Liver (tissue), 9 donors: ENCODE data around the gene GRID1. TPM values are rescaled to one million over a fixed set of nuclear protein-coding genes. Genes with fewer than 3 reads are reported as not detected.

ENCODE experiments used
- DNase-seq: peaks from one replicate; pipeline ENCODE4 v3.0.0-alpha.2; 2017; ENCODE audit warnings: low spot score
- H3K27ac ChIP-seq, 2 donors: one replicate each; pipeline ENCODE4 v1.7.0; 2013; ENCODE audit warnings: inconsistent platforms in 2 of 2, low read length in 2 of 2, control low read depth in 1 of 2, low read depth in 1 of 2, mild to moderate bottlenecking in 1 of 2
- H3K27me3 ChIP-seq, 4 donors: one replicate each; pipeline versions ENCODE4 v1.6.1 to v1.7.0; 2013; ENCODE audit warnings: low read length in 3 of 4, inconsistent platforms in 1 of 4, mild to moderate bottlenecking in 1 of 4, moderate library complexity in 1 of 4; ENCODE audit not compliant: control insufficient read depth in 4 of 4, insufficient read depth in 4 of 4
- H3K36me3 ChIP-seq, 4 donors: one replicate each; pipeline versions ENCODE4 v1.6.1 to v1.7.0; 2013; ENCODE audit warnings: low read length in 3 of 4, mild to moderate bottlenecking in 3 of 4, low read depth in 1 of 4, moderate library complexity in 1 of 4; ENCODE audit not compliant: control insufficient read depth in 4 of 4, insufficient read depth in 3 of 4
- H3K4me1 ChIP-seq, 4 donors: one replicate each; pipeline versions ENCODE4 v1.6.1 to v1.7.0; 2013; ENCODE audit warnings: low read length in 3 of 4, mild to moderate bottlenecking in 3 of 4, moderate library complexity in 1 of 4; ENCODE audit not compliant: control insufficient read depth in 4 of 4, insufficient read depth in 4 of 4
- H3K4me3 ChIP-seq, 3 donors: one replicate each; pipeline versions ENCODE4 v1.6.1 to v1.7.0; 2013; ENCODE audit warnings: low read length in 3 of 3, control low read depth in 1 of 3, low read depth in 1 of 3, mild to moderate bottlenecking in 1 of 3
- H3K9ac ChIP-seq, 2 donors: one replicate each; pipeline ENCODE4 v1.7.0; 2013; ENCODE audit warnings: low read length in 2 of 2, mild to moderate bottlenecking in 2 of 2, moderate library complexity in 2 of 2, control low read depth in 1 of 2, low read depth in 1 of 2
- H3K9me3 ChIP-seq, 4 donors: one replicate each; pipeline versions ENCODE4 v1.6.1 to v1.7.0; 2013; ENCODE audit warnings: low read length in 3 of 4; ENCODE audit not compliant: control insufficient read depth in 4 of 4
- ATF3 ChIP-seq: IDR thresholded peaks from 2 replicates; pipeline ENCODE4 v1.6.1; 2016; ENCODE audit warnings: antibody characterized with exemption
- EGR1 ChIP-seq, 2 donors: IDR thresholded peaks; 2 replicates each; pipeline ENCODE4 v1.6.1; 2016 to 2018; ENCODE audit warnings: antibody characterized with exemption in 2 of 2, low read depth in 2 of 2
- FOXA1 ChIP-seq: IDR thresholded peaks from 2 replicates; pipeline ENCODE4 v1.6.1; 2016; ENCODE audit warnings: antibody characterized with exemption
- GABPA ChIP-seq, 2 donors: IDR thresholded peaks in 1 of 2; conservative IDR thresholded peaks in 1 of 2; 2 replicates each; pipeline ENCODE4 v1.6.1; 2016; ENCODE audit warnings: antibody characterized with exemption in 2 of 2, mild to moderate bottlenecking in 1 of 2, moderate library complexity in 1 of 2
- HNF4A ChIP-seq, 2 donors: conservative IDR thresholded peaks; 2 replicates each; pipeline ENCODE4 v1.6.1; 2016; ENCODE audit warnings: antibody characterized with exemption in 2 of 2, mild to moderate bottlenecking in 2 of 2
- HNF4G ChIP-seq: IDR thresholded peaks from 2 replicates; pipeline ENCODE4 v1.6.1; 2016; ENCODE audit warnings: antibody characterized with exemption
- JUND ChIP-seq, 2 donors: IDR thresholded peaks; 2 replicates each; pipeline ENCODE4 v1.6.1; 2016; ENCODE audit warnings: antibody characterized with exemption in 2 of 2
- MAX ChIP-seq: IDR thresholded peaks from 2 replicates; pipeline ENCODE4 v1.6.1; 2016; ENCODE audit warnings: antibody characterized with exemption
- NR2F2 ChIP-seq: IDR thresholded peaks from 2 replicates; pipeline ENCODE4 v1.6.1; 2016; ENCODE audit warnings: antibody characterized with exemption
- RAD21 ChIP-seq, 2 donors: IDR thresholded peaks; 2 replicates each; pipeline ENCODE4 v1.6.1; 2016; ENCODE audit warnings: antibody characterized with exemption in 2 of 2, mild to moderate bottlenecking in 2 of 2
- REST ChIP-seq: IDR thresholded peaks from 2 replicates; pipeline ENCODE4 v1.6.1; 2016; ENCODE audit warnings: antibody characterized with exemption, mild to moderate bottlenecking
- SP1 ChIP-seq: IDR thresholded peaks from 2 replicates; pipeline ENCODE4 v1.6.1; 2018; ENCODE audit warnings: antibody characterized with exemption, mild to moderate bottlenecking
- TAF1 ChIP-seq: conservative IDR thresholded peaks from 2 replicates; pipeline ENCODE4 v1.6.1; 2016; ENCODE audit warnings: antibody characterized with exemption, mild to moderate bottlenecking
- YY1 ChIP-seq: IDR thresholded peaks from 2 replicates; pipeline ENCODE4 v1.6.1; 2016; ENCODE audit warnings: antibody characterized with exemption, mild to moderate bottlenecking
- ZBTB33 ChIP-seq: IDR thresholded peaks from 2 replicates; pipeline ENCODE4 v1.6.1; 2016; ENCODE audit warnings: antibody characterized with exemption
- WGBS: extraction: QIAGEN DNeasy Blood & Tissue Kit; methylation state at CpG from one replicate; pipeline ENCODE4 v1.1.7; 2013; 5-methylcytosine and 5-hydroxymethylcytosine counted together
- polyA plus RNA-seq, 2 donors: library from polyadenylated mRNA; stranded (reverse) in 1 of 2; unstranded in 1 of 2; fragments of 200-250 nt in 1 of 2; fragments of >200 nt in 1 of 2; fragmentation: Nextera tagmentation in 1 of 2; extraction: Ambion mirVana in 1 of 2; gene quantifications; one replicate each; pipeline versions ENCODE4 v1.2.1 to v1.2.3, GENCODE V29; 2013 to 2015
- total RNA-seq, 2 donors: library from RNA; depleted of rRNA; stranded (reverse); fragments of >200 nt; gene quantifications; one replicate each; pipeline ENCODE4 v1.2.3, GENCODE V29; 2014
- TF ChIP-seq, protein P1 (sequence below): fragments of 150-350 bp; IDR thresholded peaks from 2 replicates; pipeline ENCODE4 v1.5.1; 2017; ENCODE audit warnings: improper control_type of control experiment, low read depth, low read length; ENCODE audit not compliant: missing input control
- donor health status: healthy.
- donor health status: healthy.
- donor health status: healthy.
- donor health status: healthy.
- donor health status: healthy.

Gene GRID1
- total and polyA plus RNA-seq, 4 donors = 0.09 to 0.17 (median 0.14) TPM; not detected in 1

GRCh38 chr10:85908462-85908861, 458.1 kb downstream of the GRID1 start:
- H3K27me3 ChIP-seq = no peaks in the 10 kb centered on the region
- no peak overlapping the region for H3K9ac ChIP-seq
- no peaks in the 10 kb centered on the region for H3K4me1 ChIP-seq
- no peaks in the 10 kb centered on the region for H3K9me3 ChIP-seq
- 84% methylated on average over 3 of the region's 3 CpGs for WGBS
- TF ChIP-seq YY1 (no peak), HNF4A (conservative IDR thresholded peaks at IDR 0.05) (no peak), GABPA (IDR thresholded peaks at IDR 0.05 in 1 of 2, conservative IDR thresholded peaks at IDR 0.05 in 1 of 2) (no peak), REST (no peak), RAD21 (IDR thresholded peaks at IDR 0.05) (no peak), FOXA1 (no peak), ATF3 (no peak), JUND (IDR thresholded peaks at IDR 0.05) (no peak), HNF4G (no peak), EGR1 (IDR thresholded peaks at IDR 0.05; ENCODE audit: low read depth in 2 of 2) (no peak), SP1 (no peak), ZBTB33 (no peak)
- TF ChIP-seq, protein P1, sequence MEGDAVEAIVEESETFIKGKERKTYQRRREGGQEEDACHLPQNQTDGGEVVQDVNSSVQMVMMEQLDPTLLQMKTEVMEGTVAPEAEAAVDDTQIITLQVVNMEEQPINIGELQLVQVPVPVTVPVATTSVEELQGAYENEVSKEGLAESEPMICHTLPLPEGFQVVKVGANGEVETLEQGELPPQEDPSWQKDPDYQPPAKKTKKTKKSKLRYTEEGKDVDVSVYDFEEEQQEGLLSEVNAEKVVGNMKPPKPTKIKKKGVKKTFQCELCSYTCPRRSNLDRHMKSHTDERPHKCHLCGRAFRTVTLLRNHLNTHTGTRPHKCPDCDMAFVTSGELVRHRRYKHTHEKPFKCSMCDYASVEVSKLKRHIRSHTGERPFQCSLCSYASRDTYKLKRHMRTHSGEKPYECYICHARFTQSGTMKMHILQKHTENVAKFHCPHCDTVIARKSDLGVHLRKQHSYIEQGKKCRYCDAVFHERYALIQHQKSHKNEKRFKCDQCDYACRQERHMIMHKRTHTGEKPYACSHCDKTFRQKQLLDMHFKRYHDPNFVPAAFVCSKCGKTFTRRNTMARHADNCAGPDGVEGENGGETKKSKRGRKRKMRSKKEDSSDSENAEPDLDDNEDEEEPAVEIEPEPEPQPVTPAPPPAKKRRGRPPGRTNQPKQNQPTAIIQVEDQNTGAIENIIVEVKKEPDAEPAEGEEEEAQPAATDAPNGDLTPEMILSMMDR = no peak
- no peak for DNase-seq
- no peaks in the 10 kb centered on the region for H3K36me3 ChIP-seq
- no peak overlapping the region for H3K27ac ChIP-seq
- H3K4me3 ChIP-seq = no peak overlapping the region

GRCh38 chr10:85902051-85902450, 464.5 kb downstream of the GRID1 start:
- Histone ChIP-seq H3K9me3 (no peaks in the 10 kb centered on the region), H3K9ac (no peak overlapping the region), H3K4me3 (no peak overlapping the region), H3K27ac (no peak overlapping the region), H3K27me3 (no peaks in the 10 kb centered on the region), H3K4me1 (no peaks in the 10 kb centered on the region), H3K36me3 (no peaks in the 10 kb centered on the region)
- 74% methylated on average over 5 of the region's 5 CpGs for WGBS
- no peak for DNase-seq
- TF ChIP-seq FOXA1 = no peak
- no peak for TF ChIP-seq YY1
- no peak for TF ChIP-seq TAF1
- no peak for TF ChIP-seq MAX
- TF ChIP-seq ATF3 = no peak
- TF ChIP-seq, protein P1 = no peak
- TF ChIP-seq NR2F2 = no peak
- no peak for TF ChIP-seq EGR1 (IDR thresholded peaks at IDR 0.05; ENCODE audit: low read depth in 2 of 2)
- TF ChIP-seq ZBTB33 = no peak
- TF ChIP-seq SP1 = no peak
- TF ChIP-seq HNF4G = no peak
- no peak for TF ChIP-seq GABPA (IDR thresholded peaks at IDR 0.05 in 1 of 2, conservative IDR thresholded peaks at IDR 0.05 in 1 of 2)
- TF ChIP-seq RAD21 (IDR thresholded peaks at IDR 0.05) = no peak
- no peak for TF ChIP-seq HNF4A (conservative IDR thresholded peaks at IDR 0.05)
